ENCODE results near the gene ERVFRD-1. TPM values are rescaled to one million over a fixed set of nuclear protein-coding genes. Genes with fewer than 3 reads are reported as not detected.
"Not testable (repeated sequence)": the region's sequence is repeated elsewhere in the genome, so short reads cannot be mapped to it uniquely, and the experiment has no call there.

Gene ERVFRD-1
- total RNA-seq, 1 experiment from 2014 or later, result not detected

DNA sequence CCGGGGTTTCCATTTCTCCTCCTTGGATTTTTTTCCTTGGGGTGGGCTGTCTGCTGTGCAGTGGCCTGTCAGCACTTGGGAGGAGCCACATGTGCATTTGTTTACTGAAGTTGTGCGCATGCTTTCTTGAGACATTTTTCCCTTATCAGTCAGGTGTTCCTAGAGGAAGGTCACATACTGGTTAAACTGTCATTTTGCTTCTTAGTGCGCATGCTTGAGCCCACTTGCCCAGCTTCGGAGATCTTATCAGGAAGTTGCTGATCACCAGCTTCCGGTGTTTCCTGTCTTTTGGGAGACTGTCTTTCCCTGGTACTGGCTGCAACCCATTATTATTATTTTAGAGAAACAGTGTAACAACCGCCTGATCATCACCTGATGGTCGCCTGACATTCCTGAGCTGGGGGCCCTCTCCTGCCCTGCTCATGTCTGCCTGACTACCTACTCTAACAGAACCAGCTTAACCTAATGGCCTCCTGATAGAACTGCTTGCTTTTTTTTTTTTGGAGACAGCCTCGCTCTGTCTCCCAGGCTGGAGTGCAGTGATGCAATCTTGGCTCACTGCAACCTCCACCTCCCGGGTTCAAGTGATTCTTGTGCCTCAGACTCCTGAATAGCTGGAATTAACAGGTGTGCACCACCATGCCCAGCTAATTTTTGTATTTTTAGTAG lies 378 bp upstream of the ERVFRD-1 start:
- Histone ChIP-seq H3K27ac (no peak overlapping the region), H3K4me3 (no peak overlapping the region), H3K27me3 (no peaks in the 10 kb centered on the region), H3K9me3 (replicated peaks) (no peaks in the 10 kb centered on the region), H3K4me1 (no peaks in the 10 kb centered on the region), H3K36me3 (no peaks in the 10 kb centered on the region; the same call in 1 of the 2 replicates)
- DNase-seq, result no peak

- no peak for DNase-seq
- H3K27ac ChIP-seq, result no peak overlapping the region
- no peaks in the 10 kb centered on the region for H3K9me3 ChIP-seq (replicated peaks)
- H3K27me3 ChIP-seq, result no peaks in the 10 kb centered on the region
- H3K4me1 ChIP-seq, result no peaks in the 10 kb centered on the region
- no peaks in the 10 kb centered on the region; the same call in 1 of the 2 replicates for H3K36me3 ChIP-seq
- H3K4me3 ChIP-seq, result no peak overlapping the region
Observed at GRCh38 chr6:11108726-11109125, 2.8 kb downstream of the ERVFRD-1 start.

DNA sequence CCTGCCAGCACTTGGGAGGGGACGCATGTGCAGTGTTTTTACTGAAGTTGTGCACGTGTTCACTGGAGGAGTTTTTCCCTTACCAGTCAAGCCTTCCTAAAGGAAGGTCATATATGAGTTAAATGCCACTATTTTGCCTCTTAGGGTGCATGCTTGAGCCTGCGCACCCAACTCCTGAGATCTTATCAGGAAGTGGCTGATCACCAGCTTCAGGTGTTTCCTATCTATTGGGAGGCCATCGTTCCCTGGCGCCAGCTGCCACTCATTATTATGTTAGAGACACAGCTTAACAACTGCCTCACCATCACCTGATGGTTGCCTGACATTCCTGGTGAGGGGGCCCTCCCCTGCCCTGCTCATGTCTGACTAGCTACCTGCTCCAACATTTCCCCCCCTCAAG lies 8.5 kb downstream of the ERVFRD-1 start:
- Histone ChIP-seq H3K4me3 (no peak overlapping the region), H3K27me3 (no peaks in the 10 kb centered on the region), H3K9me3 (replicated peaks) (no peaks in the 10 kb centered on the region), H3K36me3 (peaks cover 10% of the 10 kb centered on the region), H3K27ac (no peak overlapping the region), H3K4me1 (no peaks in the 10 kb centered on the region)
- DNase-seq, result no peak

GRCh38 chr6:11101417-11101816 lies 10.1 kb downstream of the ERVFRD-1 start:
- no peak for DNase-seq
- no peaks in the 10 kb centered on the region for H3K27me3 ChIP-seq
- no peaks in the 10 kb centered on the region for H3K4me1 ChIP-seq
- no peak overlapping the region for H3K27ac ChIP-seq
- no peaks in the 10 kb centered on the region for H3K9me3 ChIP-seq (replicated peaks)
- peaks cover 10% of the 10 kb centered on the region; the same call in 1 of the 2 replicates for H3K36me3 ChIP-seq
- H3K4me3 ChIP-seq, result no peak overlapping the region

DNA sequence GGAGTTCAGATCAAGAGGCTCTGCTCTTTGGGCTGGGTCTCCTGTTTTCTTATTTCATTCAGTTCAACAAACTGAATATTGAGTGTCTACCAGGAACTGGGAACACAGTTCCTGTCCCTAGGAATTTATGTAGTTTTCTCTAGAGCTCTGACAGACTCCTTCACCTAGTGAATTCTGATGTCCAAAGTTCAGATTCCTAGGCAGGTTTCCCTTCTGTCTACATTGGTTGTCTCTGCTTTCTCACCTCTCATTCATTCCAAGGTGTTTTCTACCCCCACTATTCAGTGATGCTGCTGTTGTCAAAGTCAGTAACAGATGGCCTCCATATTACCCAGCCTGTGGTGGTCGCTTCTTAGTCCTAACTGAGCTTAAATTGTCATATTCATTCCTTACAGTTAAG lies 13.5 kb downstream of the ERVFRD-1 start:
- Histone ChIP-seq H3K36me3 (peaks cover 10% of the 10 kb centered on the region; the same call in 1 of the 2 replicates), H3K4me1 (no peaks in the 10 kb centered on the region)

GRCh38 chr6:11097476-11097875 lies 14.0 kb downstream of the ERVFRD-1 start:
- no peak overlapping the region for H3K4me3 ChIP-seq
- H3K4me1 ChIP-seq, result 0 out of 2 replicates have a peak, but pooled peaks cover 3% of the 10 kb centered on the region
- no peaks in the 10 kb centered on the region for H3K9me3 ChIP-seq (replicated peaks)
- peaks cover 10% of the 10 kb centered on the region; the same call in 1 of the 2 replicates for H3K36me3 ChIP-seq
- no peak overlapping the region for H3K27ac ChIP-seq
- no peaks in the 10 kb centered on the region for H3K27me3 ChIP-seq
- no peak for DNase-seq

More for the DNA sequence above, 13.5 kb downstream of the ERVFRD-1 start:
- Histone ChIP-seq H3K9me3 (replicated peaks) (no peaks in the 10 kb centered on the region), H3K4me3 (no peak overlapping the region), H3K27me3 (no peaks in the 10 kb centered on the region), H3K27ac (no peak overlapping the region)
- DNase-seq, result no peak

GRCh38 chr6:11096109-11096508 lies 15.4 kb downstream of the ERVFRD-1 start:
- Histone ChIP-seq H3K4me1 (0 out of 2 replicates have a peak, but pooled peaks cover 3% of the 10 kb centered on the region), H3K27ac (no peak overlapping the region), H3K4me3 (no peak overlapping the region), H3K27me3 (no peaks in the 10 kb centered on the region), H3K36me3 (peaks cover 10% of the 10 kb centered on the region; the same call in 1 of the 2 replicates), H3K9me3 (replicated peaks) (no peaks in the 10 kb centered on the region)
- peak in 1 of 2 experiments; percentile 18 for DNase-seq

GRCh38 chr6:11094941-11095340 lies 16.6 kb downstream of the ERVFRD-1 start:
- Histone ChIP-seq H3K4me1 (0 out of 2 replicates have a peak, but pooled peaks cover 3% of the 10 kb centered on the region), H3K36me3 (peaks cover 6% of the 10 kb centered on the region; the same call in 1 of the 2 replicates), H3K27me3 (no peaks in the 10 kb centered on the region), H3K9me3 (replicated peaks) (no peaks in the 10 kb centered on the region), H3K27ac (peak overlapping the region; percentile 97), H3K4me3 (peak overlapping the region; percentile 95)
- DNase-seq, result no peak

DNA sequence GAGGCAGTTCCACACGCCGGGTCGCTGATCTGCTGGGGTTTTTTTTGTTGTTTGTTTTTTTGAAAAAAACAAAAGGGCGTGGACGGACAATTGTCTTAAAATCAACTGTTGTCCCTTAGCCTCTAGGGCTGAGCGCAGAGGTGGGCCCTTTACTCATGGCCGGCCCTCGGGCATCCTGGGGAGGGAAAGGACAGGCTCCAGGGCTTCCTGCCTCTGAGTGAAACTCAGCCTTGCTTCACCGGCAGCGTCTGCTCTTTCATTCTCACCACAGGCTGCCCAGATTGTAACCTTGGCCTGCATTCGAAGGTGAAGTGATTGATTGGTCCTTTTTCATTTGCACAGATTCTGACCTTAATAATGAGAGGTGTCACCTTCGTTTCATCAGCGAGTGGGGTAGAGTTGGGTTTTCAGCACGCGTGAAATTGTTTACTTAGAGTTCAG lies 17.1 kb downstream of the ERVFRD-1 start:
- H3K4me3 ChIP-seq, result peak overlapping the region; percentile 95
- peak; percentile 41 to 54 for DNase-seq
- H3K27ac ChIP-seq, result peak overlapping the region; percentile 97
- no peaks in the 10 kb centered on the region for H3K27me3 ChIP-seq
- H3K9me3 ChIP-seq (replicated peaks), result no peaks in the 10 kb centered on the region
- 0 out of 2 replicates have a peak, but pooled peaks cover 3% of the 10 kb centered on the region for H3K4me1 ChIP-seq
- peaks cover 2% of the 10 kb centered on the region; the same call in 1 of the 2 replicates for H3K36me3 ChIP-seq

GRCh38 chr6:11093626-11094410 lies 17.7 kb downstream of the ERVFRD-1 start, which contains the start of gene SMIM13:
SMIM13 (plus strand) TSS chr6:11093834; CDS start chr6:11094314, 480 bp downstream.
- no peaks in the 10 kb centered on the region for H3K36me3 ChIP-seq
- 0 out of 2 replicates have a peak, but pooled peaks cover 3% of the 10 kb centered on the region for H3K4me1 ChIP-seq
- H3K27me3 ChIP-seq, result no peaks in the 10 kb centered on the region
- DNase-seq, result peak; percentile 93 to 94
- peak within 1 kb of the TSS; percentile 95 for H3K4me3 ChIP-seq
- no peaks in the 10 kb centered on the region for H3K9me3 ChIP-seq (replicated peaks)
- H3K27ac ChIP-seq, result peak within 1 kb of the TSS; percentile 97

DNA sequence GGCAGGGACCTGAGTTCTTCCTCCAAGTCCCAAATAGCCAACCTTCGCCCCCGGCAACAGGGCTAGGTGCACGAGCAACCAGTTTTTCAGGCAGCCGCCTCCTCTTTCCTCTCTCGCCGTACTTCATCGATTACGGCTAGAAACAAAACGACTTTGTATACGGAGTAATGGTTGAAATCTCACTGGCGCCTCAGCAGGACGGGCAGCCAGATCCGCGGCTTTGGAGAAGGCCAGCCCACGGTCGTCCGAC lies 18.2 kb downstream of the ERVFRD-1 start:
- H3K4me1 ChIP-seq, result 0 out of 2 replicates have a peak, but pooled peaks cover 3% of the 10 kb centered on the region
- no peaks in the 10 kb centered on the region for H3K36me3 ChIP-seq
- H3K27me3 ChIP-seq, result no peaks in the 10 kb centered on the region
- H3K27ac ChIP-seq, result peak overlapping the region; percentile 97
- peak overlapping the region; percentile 95 for H3K4me3 ChIP-seq
- peak in 1 of 2 experiments; percentile 45 for DNase-seq
- no peaks in the 10 kb centered on the region for H3K9me3 ChIP-seq (replicated peaks)

- Histone ChIP-seq H3K4me1 (0 out of 2 replicates have a peak, but pooled peaks cover 3% of the 10 kb centered on the region), H3K4me3 (peak overlapping the region; percentile 95), H3K27ac (peak overlapping the region; percentile 97), H3K27me3 (no peaks in the 10 kb centered on the region), H3K36me3 (no peaks in the 10 kb centered on the region), H3K9me3 (replicated peaks) (no peaks in the 10 kb centered on the region)
- peak in 1 of 2 experiments; percentile 68 for DNase-seq
Observed at GRCh38 chr6:11092668-11093375, 18.7 kb downstream of the ERVFRD-1 start.

DNA sequence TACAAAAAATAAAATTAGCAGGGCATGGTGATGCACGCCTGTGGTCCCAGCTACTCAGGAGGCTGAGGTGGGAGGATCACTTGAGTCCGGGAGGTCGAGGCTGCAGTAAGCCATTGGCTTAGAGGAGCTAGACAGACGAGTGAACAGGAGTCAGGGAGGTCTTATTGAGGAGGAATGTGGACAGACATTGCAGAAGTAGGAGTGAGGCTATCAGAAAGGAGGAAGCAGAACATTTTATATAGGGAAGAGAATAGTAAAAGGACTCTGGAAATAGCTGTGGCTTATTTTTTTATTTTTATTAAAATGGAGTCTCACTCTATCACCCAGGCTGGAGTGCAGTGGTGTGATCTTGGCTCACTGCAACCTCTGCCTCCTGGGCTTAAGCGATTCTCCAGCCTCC lies 20.4 kb downstream of the ERVFRD-1 start:
- not testable (repeated sequence) for H3K4me1 ChIP-seq; H3K9me3 ChIP-seq (replicated peaks); DNase-seq; H3K27me3 ChIP-seq; H3K36me3 ChIP-seq; H3K27ac ChIP-seq; H3K4me3 ChIP-seq

DNA sequence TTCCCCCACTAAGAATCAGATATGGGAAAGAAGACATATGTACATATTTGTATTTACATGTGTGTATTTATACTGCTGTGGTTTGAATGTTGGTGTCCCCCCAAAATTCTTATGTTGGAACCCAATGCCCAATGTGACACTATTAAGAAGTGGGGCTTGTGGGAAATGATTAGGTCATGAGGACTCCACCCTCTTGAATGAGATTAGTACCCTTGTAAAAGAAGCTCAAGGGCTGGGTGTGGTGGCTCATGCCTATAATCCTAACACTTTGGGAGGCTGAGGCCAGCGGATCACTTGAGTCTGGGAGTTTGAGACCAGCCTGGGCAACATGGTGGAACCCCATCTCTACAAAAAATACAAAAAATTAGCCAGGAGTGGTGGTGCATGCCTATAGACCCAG lies 21.8 kb downstream of the ERVFRD-1 start:
- Histone ChIP-seq H3K27ac (no peak overlapping the region), H3K4me1 (0 out of 2 replicates have a peak, but pooled peaks cover 3% of the 10 kb centered on the region), H3K9me3 (replicated peaks) (no peaks in the 10 kb centered on the region), H3K27me3 (no peaks in the 10 kb centered on the region), H3K4me3 (no peak overlapping the region), H3K36me3 (no peaks in the 10 kb centered on the region)
- no peak for DNase-seq
